HG03432 (cell line): Measurements from ENCODE around the gene CACNA1B.
"Not testable (repeated sequence)": the region's sequence is repeated elsewhere in the genome, so short reads cannot be mapped to it uniquely, and the experiment has no call there.

Experiments
- ATAC-seq: cut with Tn5 transposase; IDR thresholded peaks from one replicate; pipeline ENCODE4 v1.9.1; 2021; ENCODE audit warnings: mild to moderate bottlenecking, moderate library complexity; ENCODE audit not compliant: unreplicated experiment

The CACNA1B gene

DNA sequence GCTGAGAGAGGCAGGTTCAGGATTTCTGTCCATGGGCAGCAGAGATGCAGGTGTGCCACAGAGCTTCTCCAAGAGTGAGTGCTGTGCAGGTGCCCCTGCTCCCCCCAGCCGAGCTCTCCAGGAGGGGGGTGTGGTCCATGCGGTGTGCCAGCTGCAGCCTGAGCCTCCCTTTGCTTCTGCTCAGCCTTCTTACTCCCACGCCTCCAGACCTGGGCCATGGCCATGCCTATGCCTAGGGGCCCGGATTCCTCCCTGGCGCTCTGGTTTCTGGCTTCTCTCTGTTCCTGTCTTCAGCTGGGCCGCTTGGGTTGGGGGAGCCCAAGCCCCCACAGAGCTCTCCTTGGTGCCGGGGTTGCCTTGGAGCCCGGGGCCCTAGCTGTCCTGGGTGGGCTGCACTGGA, 133.3 kb downstream of the CACNA1B start:
- no peak for ATAC-seq

GRCh38 chr9:138011951-138012500, 134.4 kb downstream of the CACNA1B start:
- no peak for ATAC-seq

GRCh38 chr9:138013273-138013672, 135.7 kb downstream of the CACNA1B start:
- ATAC-seq, result no peak

- no peak for ATAC-seq
Measured at GRCh38 chr9:138013836-138014562, 136.4 kb downstream of the CACNA1B start.

GRCh38 chr9:138014563-138014945, 137.0 kb downstream of the CACNA1B start:
- no peak for ATAC-seq

DNA sequence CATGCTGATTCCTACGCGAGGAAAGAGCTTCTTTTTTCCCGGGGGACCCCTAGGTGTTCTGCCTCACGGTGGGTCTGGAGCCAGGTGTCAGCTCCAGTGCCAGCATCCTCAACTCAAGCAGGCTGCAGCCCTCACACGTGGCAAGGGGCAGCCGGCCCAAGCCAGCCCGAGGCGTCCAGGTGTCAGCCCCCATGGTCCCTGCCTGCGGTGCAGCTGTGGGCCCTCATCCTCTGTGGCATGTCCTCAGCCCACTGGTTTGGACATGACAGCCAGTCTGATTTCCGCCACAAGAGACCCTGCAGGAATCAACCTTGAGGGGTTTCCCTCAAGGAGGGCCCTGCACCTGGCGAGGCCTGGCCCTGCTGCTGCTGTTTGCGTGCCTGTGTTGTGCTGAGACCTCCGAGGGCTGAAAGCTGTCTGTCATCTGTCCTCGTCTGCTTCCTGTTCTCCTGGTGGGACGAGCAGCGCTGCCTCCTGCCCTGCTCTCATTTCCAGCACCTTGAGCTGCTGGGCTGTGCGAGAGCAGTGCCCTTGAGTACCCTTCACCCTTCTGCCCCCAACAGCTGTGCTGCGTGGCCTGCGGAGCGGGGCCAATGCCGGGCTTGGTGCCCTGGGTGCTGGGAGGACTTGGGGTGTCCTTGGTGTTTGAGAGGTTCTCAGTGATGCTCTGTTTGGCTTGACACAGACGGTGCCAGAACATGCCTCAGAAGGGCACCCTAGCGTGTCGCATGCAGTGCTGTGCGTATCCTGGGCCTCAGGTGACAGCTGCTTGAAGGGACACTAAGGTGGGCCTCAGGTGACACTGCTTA, 137.6 kb downstream of the CACNA1B start:
- ATAC-seq, result no peak

DNA sequence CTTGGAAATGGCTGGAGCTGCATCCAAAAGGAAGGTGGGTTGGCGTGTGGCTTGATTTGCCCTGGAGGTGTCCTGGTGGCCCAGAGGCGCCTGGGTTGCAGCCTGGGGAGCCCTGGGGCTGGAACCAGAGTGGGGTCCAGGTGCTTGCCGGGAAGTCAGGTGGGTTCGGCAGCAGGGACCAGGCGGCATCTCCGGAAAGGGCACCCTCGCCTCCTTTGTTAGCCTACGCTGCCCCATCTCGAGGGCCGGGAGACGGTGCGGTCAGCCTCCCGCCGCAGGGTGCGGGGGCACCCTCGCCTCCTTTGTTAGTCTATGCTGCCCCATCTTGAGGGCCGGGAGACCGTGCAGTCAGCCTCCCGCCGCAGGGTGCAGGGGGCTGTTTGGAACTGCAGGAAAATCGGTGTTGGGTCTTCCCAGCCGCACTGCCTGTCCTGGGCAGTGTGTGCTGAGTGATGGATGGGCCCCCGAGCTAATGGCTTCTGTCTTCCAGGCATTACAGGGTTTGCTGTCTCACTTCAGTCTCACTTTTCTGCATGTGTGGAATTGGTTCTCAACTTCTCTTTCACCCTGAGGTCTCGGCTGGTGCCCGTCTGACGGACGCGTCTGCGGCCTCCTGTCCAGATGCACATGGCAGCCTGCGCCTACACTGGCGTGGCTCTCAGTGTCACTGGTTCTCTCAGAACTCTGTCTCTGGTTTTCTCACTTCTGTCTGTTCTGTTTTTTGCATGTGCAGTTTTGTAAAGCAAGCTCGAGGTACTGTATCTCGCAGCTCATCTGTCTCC, 139.0 kb downstream of the CACNA1B start:
- ATAC-seq, result no peak

- no peak for ATAC-seq
Measured at GRCh38 chr9:138017200-138017599, 139.6 kb downstream of the CACNA1B start.

DNA sequence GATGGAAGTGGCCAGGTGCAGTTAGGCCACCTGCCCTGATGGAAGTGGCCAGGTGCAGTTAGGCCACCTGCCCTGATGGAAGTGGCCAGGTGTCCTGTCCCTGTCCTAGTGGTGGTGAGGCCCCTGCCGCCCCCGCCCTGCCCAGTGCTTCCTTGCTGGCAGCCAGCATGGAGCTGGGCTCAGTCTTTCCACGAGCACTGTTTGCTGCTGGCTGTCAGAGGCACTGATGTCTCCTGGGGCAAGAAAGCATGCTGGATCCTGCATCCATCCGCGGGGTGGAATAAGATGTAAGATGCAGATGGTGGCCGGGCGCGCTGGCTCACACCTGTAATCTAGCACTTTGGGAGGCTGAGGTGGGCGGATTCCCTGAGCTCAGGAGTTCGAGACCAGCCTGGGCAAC, 141.9 kb downstream of the CACNA1B start:
- not testable (repeated sequence) for ATAC-seq

DNA sequence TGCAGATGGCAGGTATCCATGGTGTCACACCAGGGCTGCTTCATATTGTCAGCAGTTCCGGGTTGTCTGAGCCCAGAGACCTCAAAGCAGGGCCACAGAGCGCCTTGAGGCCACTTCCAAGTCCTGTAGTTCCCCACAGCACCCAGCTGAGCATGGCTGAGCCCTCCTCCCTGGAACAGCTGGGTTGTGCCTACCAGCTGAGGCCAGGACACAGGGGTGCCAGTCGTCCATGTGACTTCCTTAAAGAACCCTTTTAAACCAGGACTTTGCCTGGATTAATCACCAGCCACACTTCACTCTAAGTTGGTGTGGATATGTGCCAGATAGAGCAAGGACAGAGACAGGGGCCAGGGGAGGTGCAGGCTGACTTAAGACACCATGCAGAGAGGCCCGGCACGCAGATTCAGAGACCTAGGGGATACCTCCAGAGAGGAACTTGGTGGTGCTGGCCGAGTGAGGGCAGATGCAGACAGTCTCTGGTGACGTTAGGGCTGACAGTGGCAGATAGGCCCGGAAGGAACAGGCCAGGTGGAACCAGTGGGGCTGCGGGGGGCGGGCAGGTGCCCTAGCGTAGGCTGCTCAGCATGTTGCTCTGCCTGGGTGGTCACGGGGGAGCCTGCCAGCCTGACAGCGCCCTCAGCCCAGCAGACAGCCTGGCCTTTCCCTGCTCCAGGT, 142.7 kb downstream of the CACNA1B start:
- ATAC-seq, result no peak

GRCh38 chr9:138020795-138021182, 143.2 kb downstream of the CACNA1B start:
- ATAC-seq, result no peak

DNA sequence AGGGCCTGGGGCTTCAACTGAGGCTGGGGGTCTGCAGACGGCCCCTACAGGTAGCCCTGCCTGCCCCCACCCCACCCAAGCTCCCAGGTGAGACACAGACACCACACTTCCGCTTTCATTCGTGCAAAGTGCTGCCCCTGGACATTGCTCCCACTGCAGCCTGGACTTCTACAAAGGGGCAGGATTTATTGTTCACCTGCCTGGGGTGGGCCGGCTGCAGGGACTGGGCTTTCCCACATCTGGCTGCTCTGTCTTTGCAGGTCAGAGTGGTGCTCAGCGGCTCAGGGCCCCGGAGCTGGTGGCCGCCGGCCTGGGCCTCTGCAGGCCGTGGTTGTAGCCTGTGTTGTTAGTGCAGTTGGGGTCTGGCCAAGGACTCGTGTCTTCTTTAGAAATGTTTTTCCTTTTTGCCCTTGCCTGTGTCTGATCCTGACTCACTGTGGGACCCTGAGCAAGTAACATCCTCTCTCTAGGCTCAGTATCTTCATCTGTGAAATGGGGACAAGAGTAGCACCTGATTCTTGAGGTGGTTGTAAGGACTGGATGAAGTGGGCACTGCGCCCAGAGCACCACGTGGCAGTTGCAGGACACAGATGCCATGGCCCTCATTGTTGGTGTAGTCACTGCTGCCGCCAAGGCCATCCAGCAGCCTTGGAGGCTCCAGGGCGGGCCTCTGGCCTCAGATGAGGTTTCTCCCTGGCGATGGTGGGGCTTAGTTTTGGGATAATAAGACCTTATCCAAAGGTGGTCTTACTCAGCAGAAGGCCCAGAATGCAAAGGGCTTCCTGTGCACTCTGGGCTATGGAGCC, 143.9 kb downstream of the CACNA1B start:
- ATAC-seq, result no peak

GRCh38 chr9:138022121-138022741, 144.6 kb downstream of the CACNA1B start:
- ATAC-seq, result no peak

DNA sequence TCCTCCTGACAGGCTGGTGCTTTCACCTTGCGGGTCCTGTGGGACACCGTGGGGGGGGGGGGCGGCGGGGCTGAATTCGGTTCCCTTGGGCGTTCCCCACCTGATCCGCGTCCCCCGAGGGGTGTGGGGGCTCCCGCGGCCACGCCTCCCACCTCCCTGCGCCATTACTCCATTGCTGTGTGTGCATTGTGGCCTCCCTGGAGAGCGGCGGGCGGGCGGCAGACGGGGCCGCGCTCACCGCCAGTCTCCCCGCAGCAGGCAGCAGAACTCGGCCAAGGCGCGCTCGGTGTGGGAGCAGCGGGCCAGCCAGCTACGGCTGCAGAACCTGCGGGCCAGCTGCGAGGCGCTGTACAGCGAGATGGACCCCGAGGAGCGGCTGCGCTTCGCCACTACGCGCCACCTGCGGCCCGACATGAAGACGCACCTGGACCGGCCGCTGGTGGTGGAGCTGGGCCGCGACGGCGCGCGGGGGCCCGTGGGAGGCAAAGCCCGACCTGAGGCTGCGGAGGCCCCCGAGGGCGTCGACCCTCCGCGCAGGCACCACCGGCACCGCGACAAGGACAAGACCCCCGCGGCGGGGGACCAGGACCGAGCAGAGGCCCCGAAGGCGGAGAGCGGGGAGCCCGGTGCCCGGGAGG, 145.3 kb downstream of the CACNA1B start:
- no peak for ATAC-seq

GRCh38 chr9:138023394-138024124, 146.0 kb downstream of the CACNA1B start:
- ATAC-seq, result no peak

- ATAC-seq, result no peak
Measured at GRCh38 chr9:138024131-138024530, 146.5 kb downstream of the CACNA1B start.

GRCh38 chr9:138024831-138025291, 147.3 kb downstream of the CACNA1B start:
- no peak for ATAC-seq

GRCh38 chr9:138025417-138025816, 147.8 kb downstream of the CACNA1B start:
- no peak for ATAC-seq
